Panc1 (cell line): ENCODE measurements around the gene CRISPLD2. TPM values are rescaled to one million over a fixed set of nuclear protein-coding genes. Genes with fewer than 3 reads are reported as not detected.

Experiments
- ATAC-seq: fragments of 200-7000 bp; cut with Tn5 transposase; 2 replicates; pipeline ENCODE4 v1.9.1; 2020; ENCODE audit warnings: mild to moderate bottlenecking, moderate library complexity
- BruUV-seq: library from RNA; stranded (reverse); fragments of 400-500 nt; replicated peaks from 2 replicates; lab custom pipeline; 2021; lab: Mats Ljungman, UMichigan
- CTCF ChIA-PET: fragments of 300-600 bp; sonication (Branson Sonifier 250); formaldehyde crosslinking; loops from one replicate; lab custom pipeline; 2022; ENCODE audit warnings: antibody characterized with exemption; lab: Charles Lee
- POLR2A ChIA-PET: fragments of 300-600 bp; sonication (Branson Sonifier 250); formaldehyde crosslinking; loops from one replicate; lab custom pipeline; 2022; ENCODE audit warnings: antibody characterized with exemption; lab: Charles Lee
- DNase-seq: peaks from one replicate; pipeline ENCODE4 v3.0.0-alpha.2; 2010; ENCODE audit warnings: low read depth, low spot score
- H3K27ac ChIP-seq: 2 replicates; pipeline ENCODE4 v1.5.1; 2011; ENCODE audit warnings: mild to moderate bottlenecking, low read length, inconsistent platforms
- H3K27me3 ChIP-seq: fragments of 200-500 bp; sonication (Bioruptor generic); 2 replicates; pipeline ENCODE4 v1.6.0; 2014; ENCODE audit warnings: low read length, inconsistent platforms; ENCODE audit not compliant: control insufficient read depth, insufficient read depth
- H3K36me3 ChIP-seq: fragments of 200-500 bp; sonication (Bioruptor generic); 2 replicates; pipeline ENCODE4 v1.5.1; 2014; ENCODE audit warnings: inconsistent platforms, mild to moderate bottlenecking, low read length, moderate library complexity; ENCODE audit not compliant: control insufficient read depth, insufficient read depth
- H3K4me1 ChIP-seq: 2 replicates; pipeline ENCODE4 v1.5.1; 2011; ENCODE audit warnings: inconsistent platforms, mild to moderate bottlenecking, low read length, moderate library complexity; ENCODE audit not compliant: control insufficient read depth, insufficient read depth
- H3K4me3 ChIP-seq, 2 experiments: 2 replicates each; pipeline ENCODE4 v1.5.1; 2011 to 2012; ENCODE audit warnings: low read depth in 2 of 2, low read length in 2 of 2, mild to moderate bottlenecking in 2 of 2, inconsistent platforms in 1 of 2, moderate library complexity in 1 of 2
- H3K9me3 ChIP-seq: fragments of 200-500 bp; sonication (Bioruptor generic); 2 replicates; pipeline ENCODE4 v1.5.1; 2014; ENCODE audit warnings: low read depth, mild to moderate bottlenecking, inconsistent platforms, low read length, moderate library complexity; ENCODE audit not compliant: control insufficient read depth, insufficient read depth
- POLR2AphosphoS5 ChIP-seq: IDR thresholded peaks from 2 replicates; pipeline ENCODE4 v1.6.1; 2012; ENCODE audit warnings: mild to moderate bottlenecking, low read depth, low read length, moderate library complexity
- SIN3A ChIP-seq: IDR thresholded peaks from 2 replicates; pipeline ENCODE4 v1.6.1; 2012; ENCODE audit warnings: low read depth, mild to moderate bottlenecking, low read length, moderate library complexity, borderline replicate concordance; ENCODE audit not compliant: insufficient read depth
- TCF7L2 ChIP-seq: IDR thresholded peaks from 2 replicates; pipeline ENCODE4 v1.6.1; 2011; ENCODE audit warnings: mild to moderate bottlenecking, low read depth, low read length, inconsistent platforms
- in situ Hi-C: cut with HindIII; loops from 2 replicates; pipeline ENCODE4 v1.10.0; 2016; ENCODE audit warnings: low sequenced_read_pairs, low pct_unique_long_range_greater_than_20kb
- intact Hi-C: fragments of 100-400 bp; cut with micrococcal nuclease; formaldehyde crosslinking; loops from one replicate; pipeline ENCODE4 v1.10.0; 2022; ENCODE audit not compliant: unreplicated experiment
- total RNA-seq: library from RNA; stranded (reverse); gene quantifications from one replicate; pipeline ENCODE4 v1.2.1, GENCODE V29; 2021; ENCODE audit not compliant: unreplicated experiment
- TF ChIP-seq, protein P1 (sequence below): fragments of 450-650 bp; IDR thresholded peaks from 2 replicates; pipeline ENCODE4 v1.5.1; 2017; ENCODE audit warnings: mild to moderate bottlenecking
- TF ChIP-seq, protein P2 (sequence below), 2 experiments: IDR thresholded peaks; 2 replicates each; pipeline ENCODE4 v1.6.1; 2011 to 2012; ENCODE audit warnings: low read depth in 2 of 2, control low read depth in 1 of 2, low read length in 1 of 2, mild to moderate bottlenecking in 1 of 2, moderate library complexity in 1 of 2; ENCODE audit not compliant: insufficient read depth in 1 of 2

CRISPLD2 gene
- total RNA-seq, 1 experiment from 2014 or later, result 12.9 TPM

GRCh38 chr16:84874004-84874435, 54.2 kb downstream of the CRISPLD2 start:
- H3K4me3 ChIP-seq, result no peak overlapping the region
- ChIA-PET CTCF (no interaction called here), POLR2A (no interaction called here)
- DNase-seq, result no peak
- no peak for ATAC-seq
- TF ChIP-seq POLR2AphosphoS5 (no peak), SIN3A (no peak), TCF7L2 (no peak)
- TF ChIP-seq, protein P1, sequence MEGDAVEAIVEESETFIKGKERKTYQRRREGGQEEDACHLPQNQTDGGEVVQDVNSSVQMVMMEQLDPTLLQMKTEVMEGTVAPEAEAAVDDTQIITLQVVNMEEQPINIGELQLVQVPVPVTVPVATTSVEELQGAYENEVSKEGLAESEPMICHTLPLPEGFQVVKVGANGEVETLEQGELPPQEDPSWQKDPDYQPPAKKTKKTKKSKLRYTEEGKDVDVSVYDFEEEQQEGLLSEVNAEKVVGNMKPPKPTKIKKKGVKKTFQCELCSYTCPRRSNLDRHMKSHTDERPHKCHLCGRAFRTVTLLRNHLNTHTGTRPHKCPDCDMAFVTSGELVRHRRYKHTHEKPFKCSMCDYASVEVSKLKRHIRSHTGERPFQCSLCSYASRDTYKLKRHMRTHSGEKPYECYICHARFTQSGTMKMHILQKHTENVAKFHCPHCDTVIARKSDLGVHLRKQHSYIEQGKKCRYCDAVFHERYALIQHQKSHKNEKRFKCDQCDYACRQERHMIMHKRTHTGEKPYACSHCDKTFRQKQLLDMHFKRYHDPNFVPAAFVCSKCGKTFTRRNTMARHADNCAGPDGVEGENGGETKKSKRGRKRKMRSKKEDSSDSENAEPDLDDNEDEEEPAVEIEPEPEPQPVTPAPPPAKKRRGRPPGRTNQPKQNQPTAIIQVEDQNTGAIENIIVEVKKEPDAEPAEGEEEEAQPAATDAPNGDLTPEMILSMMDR, result no peak
- TF ChIP-seq, protein P2, sequence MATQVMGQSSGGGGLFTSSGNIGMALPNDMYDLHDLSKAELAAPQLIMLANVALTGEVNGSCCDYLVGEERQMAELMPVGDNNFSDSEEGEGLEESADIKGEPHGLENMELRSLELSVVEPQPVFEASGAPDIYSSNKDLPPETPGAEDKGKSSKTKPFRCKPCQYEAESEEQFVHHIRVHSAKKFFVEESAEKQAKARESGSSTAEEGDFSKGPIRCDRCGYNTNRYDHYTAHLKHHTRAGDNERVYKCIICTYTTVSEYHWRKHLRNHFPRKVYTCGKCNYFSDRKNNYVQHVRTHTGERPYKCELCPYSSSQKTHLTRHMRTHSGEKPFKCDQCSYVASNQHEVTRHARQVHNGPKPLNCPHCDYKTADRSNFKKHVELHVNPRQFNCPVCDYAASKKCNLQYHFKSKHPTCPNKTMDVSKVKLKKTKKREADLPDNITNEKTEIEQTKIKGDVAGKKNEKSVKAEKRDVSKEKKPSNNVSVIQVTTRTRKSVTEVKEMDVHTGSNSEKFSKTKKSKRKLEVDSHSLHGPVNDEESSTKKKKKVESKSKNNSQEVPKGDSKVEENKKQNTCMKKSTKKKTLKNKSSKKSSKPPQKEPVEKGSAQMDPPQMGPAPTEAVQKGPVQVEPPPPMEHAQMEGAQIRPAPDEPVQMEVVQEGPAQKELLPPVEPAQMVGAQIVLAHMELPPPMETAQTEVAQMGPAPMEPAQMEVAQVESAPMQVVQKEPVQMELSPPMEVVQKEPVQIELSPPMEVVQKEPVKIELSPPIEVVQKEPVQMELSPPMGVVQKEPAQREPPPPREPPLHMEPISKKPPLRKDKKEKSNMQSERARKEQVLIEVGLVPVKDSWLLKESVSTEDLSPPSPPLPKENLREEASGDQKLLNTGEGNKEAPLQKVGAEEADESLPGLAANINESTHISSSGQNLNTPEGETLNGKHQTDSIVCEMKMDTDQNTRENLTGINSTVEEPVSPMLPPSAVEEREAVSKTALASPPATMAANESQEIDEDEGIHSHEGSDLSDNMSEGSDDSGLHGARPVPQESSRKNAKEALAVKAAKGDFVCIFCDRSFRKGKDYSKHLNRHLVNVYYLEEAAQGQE (IDR thresholded peaks at IDR 0.05; ENCODE audit: insufficient read depth in 1 of 2, low read depth in 2 of 2, low read length in 1 of 2), result no peak
- no TSS peak for BruUV-seq
- H3K27me3 ChIP-seq, result no peaks in the 10 kb centered on the region
- H3K4me1 ChIP-seq, result no peaks in the 10 kb centered on the region
- in situ Hi-C loops (no loop called here), intact Hi-C loops (no loop called here)
- H3K36me3 ChIP-seq, result no peaks in the 10 kb centered on the region
- H3K27ac ChIP-seq, result no peak overlapping the region
- no peaks in the 10 kb centered on the region for H3K9me3 ChIP-seq

DNA sequence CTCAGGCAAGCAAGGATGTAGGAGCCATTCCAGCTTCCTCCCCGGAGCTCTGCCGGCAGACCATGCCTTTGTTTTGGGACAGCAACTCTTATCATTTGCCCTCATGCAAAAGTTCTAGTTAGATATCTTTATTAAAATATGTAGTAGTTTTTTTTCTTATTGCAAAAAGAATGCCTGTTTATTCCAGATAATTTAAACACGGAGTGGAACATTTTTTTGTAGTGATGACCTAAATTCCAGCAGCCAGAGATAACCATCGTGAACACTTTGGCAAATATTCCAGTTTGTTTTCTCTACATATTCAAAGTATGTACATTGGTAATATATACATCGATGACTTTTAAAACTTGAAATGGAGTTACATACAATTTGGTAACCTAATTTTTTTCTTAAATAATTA, 54.8 kb downstream of the CRISPLD2 start:
- Histone ChIP-seq H3K4me1 (no peaks in the 10 kb centered on the region), H3K27ac (no peak overlapping the region), H3K27me3 (no peaks in the 10 kb centered on the region), H3K4me3 (no peak overlapping the region), H3K9me3 (no peaks in the 10 kb centered on the region), H3K36me3 (no peaks in the 10 kb centered on the region)
- BruUV-seq, result no TSS peak
- ATAC-seq (no peak), DNase-seq (no peak)
- POLR2A ChIA-PET, result no interaction called here
- TF ChIP-seq, protein P1, result no peak
- TF ChIP-seq POLR2AphosphoS5, result no peak
- no peak for TF ChIP-seq TCF7L2
- TF ChIP-seq, protein P2 (IDR thresholded peaks at IDR 0.05; ENCODE audit: insufficient read depth in 1 of 2, low read depth in 2 of 2, low read length in 1 of 2), result no peak
- TF ChIP-seq SIN3A, result no peak
- intact Hi-C loops (no loop called here), in situ Hi-C loops (no loop called here)
- CTCF ChIA-PET, result no interaction called here
